22Rv1 (cell line): Measurements from ENCODE around the gene CUL4A.

ENCODE experiments used
- CTCF ChIP-seq: fragments of 450-650 bp; IDR thresholded peaks from 2 replicates; pipeline ENCODE4 v1.5.1; 2017; ENCODE audit warnings: mild to moderate bottlenecking
- ZFX ChIP-seq: fragments of 450-650 bp; IDR thresholded peaks from 2 replicates; pipeline ENCODE4 v1.6.1; 2017; ENCODE audit warnings: antibody characterized with exemption, borderline replicate concordance

- TF ChIP-seq CTCF (no peak), ZFX (no peak)
Measured at GRCh38 chr13:113169277-113170272, 39.8 kb upstream of the CUL4A start.
